Type B pancreatic cell (in vitro differentiated cells): ENCODE measurements around the gene NYAP1. TPM values are rescaled to one million over a fixed set of nuclear protein-coding genes. Genes with fewer than 3 reads are reported as not detected.
A peak's percentile ranks its signal among the peaks of the same experiment; 100 is the strongest.

Source experiments
- DNase-seq: peaks from one replicate; pipeline ENCODE4 v3.0.0; 2021; ENCODE audit warnings: mixed read lengths; ENCODE audit not compliant: unreplicated experiment; ENCODE audit errors: extremely low spot score
- H3K27ac Mint-ChIP-seq: 2 replicates; pipeline ENCODE4 v1.8.0; 2021; ENCODE audit warnings: mild to moderate bottlenecking, mixed read lengths
- H3K27me3 Mint-ChIP-seq: 2 replicates; pipeline ENCODE4 v1.8.0; 2021; ENCODE audit warnings: mixed read lengths
- H3K36me3 Mint-ChIP-seq: 2 replicates; pipeline ENCODE4 v1.8.0; 2021; ENCODE audit warnings: mixed read lengths
- H3K4me1 Mint-ChIP-seq: one replicate; pipeline ENCODE4 v1.8.0; 2021; ENCODE audit warnings: mixed read lengths; ENCODE audit not compliant: unreplicated experiment
- H3K4me3 Mint-ChIP-seq: 2 replicates; pipeline ENCODE4 v1.8.0; 2021; ENCODE audit warnings: mild to moderate bottlenecking, mixed read lengths
- H3K9me3 Mint-ChIP-seq: 2 replicates; pipeline ENCODE4 v1.8.0; 2021; ENCODE audit warnings: mixed read lengths
- total RNA-seq: library from RNA; stranded (reverse); gene quantifications from 2 replicates; pipeline ENCODE4 v1.2.1, GENCODE V29; 2021; ENCODE audit warnings: low replicate concordance
- TF ChIP-seq, protein P1 (sequence below): fragments of 200-600 bp; sonication (generic); conservative IDR thresholded peaks from 2 replicates; pipeline ENCODE4 v1.5.0; 2021; ENCODE audit warnings: antibody characterized with exemption, mild to moderate bottlenecking

NYAP1 gene
- total RNA-seq, 1 donor from 2014 or later: 6.3 TPM

DNA sequence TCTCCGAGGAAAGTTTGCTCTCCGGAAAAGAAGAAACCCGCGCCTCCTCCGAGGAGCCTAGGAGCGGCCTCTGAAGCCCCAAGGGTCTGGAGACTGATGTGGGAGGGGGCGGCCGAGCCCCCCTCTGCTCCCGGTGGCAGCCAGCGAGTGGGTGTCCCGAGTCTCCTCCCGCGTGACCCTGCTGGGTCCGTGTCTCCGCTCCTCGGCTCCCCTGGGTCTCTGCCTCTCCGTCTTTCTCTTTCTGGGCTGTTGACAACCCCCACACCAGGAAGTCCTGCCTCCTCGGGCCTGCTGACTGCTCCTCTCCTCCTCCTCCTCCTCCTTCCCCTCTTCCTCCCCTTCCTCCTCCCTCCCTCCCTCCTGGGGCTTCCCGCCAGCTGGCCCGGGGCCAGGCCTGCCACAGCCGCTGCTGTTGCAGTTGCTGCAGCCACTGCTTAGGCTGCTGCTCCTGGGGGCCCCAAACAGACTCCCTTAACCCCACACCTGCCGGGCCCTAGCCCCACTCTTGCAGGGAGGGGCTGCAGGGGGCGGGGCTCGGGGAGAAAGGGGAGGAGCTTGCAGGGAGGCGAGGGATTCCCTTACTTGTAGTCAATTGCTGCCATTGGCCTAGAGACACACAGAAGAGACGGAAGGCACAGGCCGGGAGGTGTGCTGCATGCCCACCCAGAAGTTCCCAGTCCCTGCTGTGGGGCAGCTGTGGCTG lies 4.6 kb upstream of the NYAP1 start, which contains the start of gene TSC22D4:
TSS of gene TSC22D4 (minus strand) at position 257 of the 703 bp plus-strand sequence. CDS start 1,176 bp downstream, outside the sequence.
- Mint-ChIP-seq H3K4me1 (peaks cover 20% of the 10 kb centered on the region), H3K9me3 (no peaks in the 10 kb centered on the region), H3K27me3 (no peaks in the 10 kb centered on the region), H3K27ac (peak within 1 kb of the TSS; percentile 78), H3K36me3 (no peaks in the 10 kb centered on the region), H3K4me3 (peak within 1 kb of the TSS; percentile 92)
- TF ChIP-seq, protein P1, sequence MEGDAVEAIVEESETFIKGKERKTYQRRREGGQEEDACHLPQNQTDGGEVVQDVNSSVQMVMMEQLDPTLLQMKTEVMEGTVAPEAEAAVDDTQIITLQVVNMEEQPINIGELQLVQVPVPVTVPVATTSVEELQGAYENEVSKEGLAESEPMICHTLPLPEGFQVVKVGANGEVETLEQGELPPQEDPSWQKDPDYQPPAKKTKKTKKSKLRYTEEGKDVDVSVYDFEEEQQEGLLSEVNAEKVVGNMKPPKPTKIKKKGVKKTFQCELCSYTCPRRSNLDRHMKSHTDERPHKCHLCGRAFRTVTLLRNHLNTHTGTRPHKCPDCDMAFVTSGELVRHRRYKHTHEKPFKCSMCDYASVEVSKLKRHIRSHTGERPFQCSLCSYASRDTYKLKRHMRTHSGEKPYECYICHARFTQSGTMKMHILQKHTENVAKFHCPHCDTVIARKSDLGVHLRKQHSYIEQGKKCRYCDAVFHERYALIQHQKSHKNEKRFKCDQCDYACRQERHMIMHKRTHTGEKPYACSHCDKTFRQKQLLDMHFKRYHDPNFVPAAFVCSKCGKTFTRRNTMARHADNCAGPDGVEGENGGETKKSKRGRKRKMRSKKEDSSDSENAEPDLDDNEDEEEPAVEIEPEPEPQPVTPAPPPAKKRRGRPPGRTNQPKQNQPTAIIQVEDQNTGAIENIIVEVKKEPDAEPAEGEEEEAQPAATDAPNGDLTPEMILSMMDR: no peak
- DNase-seq: peak; percentile 93

DNA sequence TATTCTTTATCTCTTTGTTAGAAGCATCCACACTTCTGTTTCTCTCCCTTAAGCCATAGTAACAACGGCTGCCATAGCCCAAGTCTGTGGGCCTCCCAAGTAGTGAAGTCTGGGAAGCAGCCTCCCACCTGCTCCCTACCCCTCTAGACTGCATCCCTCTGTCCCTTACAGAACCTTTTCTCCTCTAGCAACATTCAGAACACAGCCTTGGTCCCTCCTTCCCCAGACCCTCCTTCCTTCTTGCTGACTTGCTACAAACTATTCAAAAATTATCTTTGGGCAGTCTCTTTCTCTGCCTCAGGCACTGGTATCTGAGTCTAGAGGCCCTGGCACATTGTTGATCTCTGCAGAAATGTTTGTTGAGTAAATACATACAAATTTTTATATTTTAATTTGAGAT lies 2.3 kb upstream of the NYAP1 start:
- DNase-seq: no peak
- Mint-ChIP-seq H3K36me3 (no peaks in the 10 kb centered on the region), H3K4me1 (peaks cover 21% of the 10 kb centered on the region), H3K27me3 (no peaks in the 10 kb centered on the region), H3K4me3 (peak overlapping the region; percentile 47), H3K9me3 (no peaks in the 10 kb centered on the region), H3K27ac (peak overlapping the region; percentile 6)
- TF ChIP-seq, protein P1: no peak

DNA sequence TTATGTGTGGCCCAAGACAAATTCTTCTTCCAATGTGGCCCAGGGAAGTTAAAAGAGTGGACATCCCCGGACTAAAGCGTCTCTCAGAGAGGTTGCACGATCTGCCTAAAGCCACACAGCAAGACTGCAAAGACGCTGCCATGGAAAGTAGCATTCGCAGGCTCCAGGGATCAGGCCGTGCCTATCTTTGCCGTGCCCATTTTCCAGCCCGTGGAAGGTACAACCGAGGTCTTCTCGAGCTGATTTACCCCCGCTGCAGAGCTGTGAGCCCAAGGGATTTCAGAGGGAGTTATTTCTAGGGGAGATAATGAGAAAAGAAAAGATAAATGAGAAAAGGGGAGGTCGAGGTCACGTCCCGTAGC lies 1.0 kb upstream of the NYAP1 start:
- peak overlapping the region; percentile 92 for H3K4me3 Mint-ChIP-seq
- TF ChIP-seq, protein P1: no peak
- no peaks in the 10 kb centered on the region for H3K9me3 Mint-ChIP-seq
- H3K36me3 Mint-ChIP-seq: no peaks in the 10 kb centered on the region
- H3K27ac Mint-ChIP-seq: peak overlapping the region; percentile 78
- peaks cover 21% of the 10 kb centered on the region for H3K4me1 Mint-ChIP-seq
- H3K27me3 Mint-ChIP-seq: no peaks in the 10 kb centered on the region
- DNase-seq: no peak

DNA sequence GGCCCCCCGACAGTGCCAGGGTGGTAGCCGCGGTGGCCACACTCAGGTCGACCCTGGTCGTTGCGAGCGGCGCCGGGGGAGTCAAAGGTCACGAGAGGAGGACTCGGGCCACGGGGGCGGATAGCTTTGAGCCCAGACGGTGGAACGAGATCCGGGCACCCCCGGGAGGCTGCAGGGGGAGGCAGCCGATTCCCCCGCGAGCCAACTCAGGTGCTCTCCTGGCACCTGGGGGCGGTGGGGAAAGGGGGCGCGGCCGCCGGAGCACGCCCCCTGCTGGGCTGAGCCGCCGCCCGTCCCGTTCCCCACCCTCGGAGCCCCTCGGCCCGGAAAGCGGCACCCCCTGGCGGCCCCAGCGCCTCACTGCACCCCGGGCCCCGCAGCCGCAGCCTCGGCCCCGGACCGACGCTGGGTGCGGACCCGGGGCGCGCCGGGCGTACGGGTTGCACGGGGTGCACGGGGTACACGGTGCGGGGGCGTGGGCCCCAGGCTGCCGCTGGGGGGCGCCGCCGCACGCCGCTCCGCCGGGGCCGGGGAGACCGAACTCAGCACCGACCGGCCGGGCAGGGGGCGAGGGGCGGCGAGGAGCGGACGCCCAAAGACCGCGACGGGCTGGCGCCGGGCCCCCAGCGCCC lies 521 bp upstream of the NYAP1 start:
- H3K4me1 Mint-ChIP-seq: peaks cover 21% of the 10 kb centered on the region
- DNase-seq: peak; percentile 88
- no peaks in the 10 kb centered on the region for H3K9me3 Mint-ChIP-seq
- H3K27ac Mint-ChIP-seq: peak overlapping the region; percentile 78
- peak overlapping the region; percentile 92 for H3K4me3 Mint-ChIP-seq
- no peaks in the 10 kb centered on the region for H3K27me3 Mint-ChIP-seq
- TF ChIP-seq, protein P1: peak; percentile 95
- H3K36me3 Mint-ChIP-seq: no peaks in the 10 kb centered on the region

DNA sequence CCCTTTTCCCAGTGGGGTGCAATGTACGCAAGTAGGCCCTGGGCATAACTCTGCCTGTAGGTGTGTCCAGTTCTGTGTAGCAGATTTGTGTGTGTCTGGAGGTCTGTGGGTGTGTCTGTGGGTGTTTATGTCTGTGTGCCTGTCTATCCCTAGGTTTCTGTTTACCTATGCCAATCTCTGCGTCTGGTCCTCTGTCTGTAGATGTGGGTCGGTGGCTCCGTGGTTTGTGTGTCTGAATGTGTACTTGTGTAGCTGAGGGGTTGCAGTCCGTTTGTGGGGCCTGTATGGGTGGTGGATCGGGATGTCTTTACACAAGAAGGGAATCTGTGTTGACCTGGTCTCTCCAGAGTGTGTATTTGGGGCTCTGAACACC lies 932 bp downstream of the NYAP1 start:
- peak overlapping the region; percentile 84 for H3K4me3 Mint-ChIP-seq

More for the DNA sequence above, 932 bp downstream of the NYAP1 start:
- no peaks in the 10 kb centered on the region for H3K36me3 Mint-ChIP-seq
- peaks cover 19% of the 10 kb centered on the region for H3K4me1 Mint-ChIP-seq
- H3K27me3 Mint-ChIP-seq: no peaks in the 10 kb centered on the region
- peak overlapping the region; percentile 16 for H3K27ac Mint-ChIP-seq
- no peaks in the 10 kb centered on the region for H3K9me3 Mint-ChIP-seq
- TF ChIP-seq, protein P1: no peak
- no peak for DNase-seq
